ENCODE measurements around the gene DDHD1. TPM values are rescaled to one million over a fixed set of nuclear protein-coding genes. Genes with fewer than 3 reads are reported as not detected.
A peak's percentile ranks its signal among the peaks of the same experiment; 100 is the strongest.

The DDHD1 gene
- polyA plus RNA-seq, 2 of the 4 experiments (the other 2 are of a cell fraction) = 6.2 to 12.3 TPM

- FAIRE-seq = no peak
- H3K27ac ChIP-seq = peak overlapping the region; percentile 83 to 94
- peaks cover 12% of the 10 kb centered on the region for H3K4me1 ChIP-seq
- TF ChIP-seq ESRRA (IDR thresholded peaks at IDR 0.05; ENCODE audit: borderline replicate concordance, low read length) (no peak), JUNB (IDR thresholded peaks at IDR 0.05) (no peak), HES2 (IDR thresholded peaks at IDR 0.05) (no peak), NPAS2 (CRISPR knock-in tag; IDR thresholded peaks at IDR 0.05; ENCODE audit: borderline replicate concordance) (no peak), TFCP2L1 (CRISPR knock-in tag; IDR thresholded peaks at IDR 0.05) (no peak), HEYL (CRISPR knock-in tag; IDR thresholded peaks at IDR 0.05) (no peak), BHLHE40 (IDR thresholded peaks at IDR 0.05; ENCODE audit: low read depth, low read length) (no peak), CHD4 (IDR thresholded peaks at IDR 0.05; ENCODE audit: borderline replicate concordance) (no peak), EHMT2 (IDR thresholded peaks at IDR 0.05; ENCODE audit: low read depth) (no peak), MAFK (IDR thresholded peaks at IDR 0.05; ENCODE audit: partially characterized antibody) (no peak), CBX2 (IDR thresholded peaks at IDR 0.05; ENCODE audit: borderline replicate concordance, low read depth) (no peak), HOXB5 (CRISPR knock-in tag; IDR thresholded peaks at IDR 0.05) (no peak), PHF8 (IDR thresholded peaks at IDR 0.05; ENCODE audit: borderline replicate concordance, low read depth) (peak; percentile 65; the same call in 1 of the 2 replicates), RFX5 (IDR thresholded peaks at IDR 0.05) (no peak), HDAC2 (IDR thresholded peaks at IDR 0.05) (no peak), MYC (IDR thresholded peaks at IDR 0.05; ENCODE audit: borderline replicate concordance, low read length) (0 out of 2 replicates have a peak, but pooled peaks have one; percentile 38)
- TF ChIP-seq, protein P1, sequence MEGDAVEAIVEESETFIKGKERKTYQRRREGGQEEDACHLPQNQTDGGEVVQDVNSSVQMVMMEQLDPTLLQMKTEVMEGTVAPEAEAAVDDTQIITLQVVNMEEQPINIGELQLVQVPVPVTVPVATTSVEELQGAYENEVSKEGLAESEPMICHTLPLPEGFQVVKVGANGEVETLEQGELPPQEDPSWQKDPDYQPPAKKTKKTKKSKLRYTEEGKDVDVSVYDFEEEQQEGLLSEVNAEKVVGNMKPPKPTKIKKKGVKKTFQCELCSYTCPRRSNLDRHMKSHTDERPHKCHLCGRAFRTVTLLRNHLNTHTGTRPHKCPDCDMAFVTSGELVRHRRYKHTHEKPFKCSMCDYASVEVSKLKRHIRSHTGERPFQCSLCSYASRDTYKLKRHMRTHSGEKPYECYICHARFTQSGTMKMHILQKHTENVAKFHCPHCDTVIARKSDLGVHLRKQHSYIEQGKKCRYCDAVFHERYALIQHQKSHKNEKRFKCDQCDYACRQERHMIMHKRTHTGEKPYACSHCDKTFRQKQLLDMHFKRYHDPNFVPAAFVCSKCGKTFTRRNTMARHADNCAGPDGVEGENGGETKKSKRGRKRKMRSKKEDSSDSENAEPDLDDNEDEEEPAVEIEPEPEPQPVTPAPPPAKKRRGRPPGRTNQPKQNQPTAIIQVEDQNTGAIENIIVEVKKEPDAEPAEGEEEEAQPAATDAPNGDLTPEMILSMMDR (IDR thresholded peaks at IDR 0.05) = no peak
- WGBS (ENCODE audit: missing lambda C conversion rate) = under 1% methylated on average over 37 of the region's 73 CpGs
- POLR2A ChIA-PET = interaction anchor here (0.5 to 1.5 kb wide), 12 partner anchors 10 to 201 kb away, joined by 3 to 5 read pairs (median 4); partner anchors contain the start of gene FERMT2
- no peaks in the 10 kb centered on the region for H3K9me3 ChIP-seq
- DNase-seq (ENCODE audit: low read depth in 1 of 2, low spot score in 1 of 2) = peak; percentile 30 to 46
- CTCF ChIA-PET = interaction anchor here (0.5 to 1.7 kb wide), 8 partner anchors 11 to 1282 kb away, joined by 3 to 7 read pairs (median 4); no protein-coding TSS in a partner anchor
- ATAC-seq = peak; percentile 62 to 71
- H3K4me2 ChIP-seq = peak overlapping the region; percentile 81
- peak overlapping the region; percentile 90 for H3K4me3 ChIP-seq
Observed at GRCh38 chr14:53152184-53152886, 788 bp downstream of the DDHD1 start.

GRCh38 chr14:53151523-53152183 is 1.5 kb downstream of the DDHD1 start:
- peaks cover 12% of the 10 kb centered on the region for H3K4me1 ChIP-seq
- POLR2A ChIA-PET = interaction anchor here (0.8 to 1.5 kb wide), 3 partner anchors 63 to 200 kb away, joined by 3 to 4 read pairs (median 4); no protein-coding TSS in a partner anchor
- no peak for FAIRE-seq
- peak; percentile 65 to 80 for ATAC-seq
- H3K4me3 ChIP-seq = peak overlapping the region; percentile 90
- WGBS (ENCODE audit: missing lambda C conversion rate) = 12% methylated on average over 25 of the region's 25 CpGs
- H3K27ac ChIP-seq = peak overlapping the region; percentile 83 to 94
- H3K4me2 ChIP-seq = peak overlapping the region; percentile 81
- TF ChIP-seq, protein P1 (IDR thresholded peaks at IDR 0.05) = 0 out of 3 replicates have a peak, but pooled peaks have one; percentile 14
- TF ChIP-seq RARB (CRISPR knock-in tag; IDR thresholded peaks at IDR 0.05) (no peak), JUN (IDR thresholded peaks at IDR 0.05) (peak in 1 of 2 experiments; percentile 22; a peak in 1 of 5 replicates), TFCP2L1 (CRISPR knock-in tag; IDR thresholded peaks at IDR 0.05) (no peak), RAD21 (conservative IDR thresholded peaks at IDR 0.05 in 1 of 2, IDR thresholded peaks at IDR 0.05 in 1 of 2) (0 out of 5 replicates have a peak, but pooled peaks of 1 of the 2 experiments have one; percentile 5), KDM1A (IDR thresholded peaks at IDR 0.05; ENCODE audit: low read depth) (no peak)
- TF ChIP-seq, protein P2, sequence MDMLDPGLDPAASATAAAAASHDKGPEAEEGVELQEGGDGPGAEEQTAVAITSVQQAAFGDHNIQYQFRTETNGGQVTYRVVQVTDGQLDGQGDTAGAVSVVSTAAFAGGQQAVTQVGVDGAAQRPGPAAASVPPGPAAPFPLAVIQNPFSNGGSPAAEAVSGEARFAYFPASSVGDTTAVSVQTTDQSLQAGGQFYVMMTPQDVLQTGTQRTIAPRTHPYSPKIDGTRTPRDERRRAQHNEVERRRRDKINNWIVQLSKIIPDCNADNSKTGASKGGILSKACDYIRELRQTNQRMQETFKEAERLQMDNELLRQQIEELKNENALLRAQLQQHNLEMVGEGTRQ (IDR thresholded peaks at IDR 0.05) = no peak
- H3K9me3 ChIP-seq = no peaks in the 10 kb centered on the region
- peak; percentile 68 to 89 for DNase-seq (ENCODE audit: low read depth in 1 of 2, low spot score in 1 of 2)
- CTCF ChIA-PET = interaction anchor here (0.9 to 1.7 kb wide), 7 partner anchors 12 to 100 kb away, joined by 3 to 7 read pairs (median 5); no protein-coding TSS in a partner anchor

All from A549 (cell line).